ENCODE measurements around the gene GATAD2B.

The GATAD2B gene

DNA sequence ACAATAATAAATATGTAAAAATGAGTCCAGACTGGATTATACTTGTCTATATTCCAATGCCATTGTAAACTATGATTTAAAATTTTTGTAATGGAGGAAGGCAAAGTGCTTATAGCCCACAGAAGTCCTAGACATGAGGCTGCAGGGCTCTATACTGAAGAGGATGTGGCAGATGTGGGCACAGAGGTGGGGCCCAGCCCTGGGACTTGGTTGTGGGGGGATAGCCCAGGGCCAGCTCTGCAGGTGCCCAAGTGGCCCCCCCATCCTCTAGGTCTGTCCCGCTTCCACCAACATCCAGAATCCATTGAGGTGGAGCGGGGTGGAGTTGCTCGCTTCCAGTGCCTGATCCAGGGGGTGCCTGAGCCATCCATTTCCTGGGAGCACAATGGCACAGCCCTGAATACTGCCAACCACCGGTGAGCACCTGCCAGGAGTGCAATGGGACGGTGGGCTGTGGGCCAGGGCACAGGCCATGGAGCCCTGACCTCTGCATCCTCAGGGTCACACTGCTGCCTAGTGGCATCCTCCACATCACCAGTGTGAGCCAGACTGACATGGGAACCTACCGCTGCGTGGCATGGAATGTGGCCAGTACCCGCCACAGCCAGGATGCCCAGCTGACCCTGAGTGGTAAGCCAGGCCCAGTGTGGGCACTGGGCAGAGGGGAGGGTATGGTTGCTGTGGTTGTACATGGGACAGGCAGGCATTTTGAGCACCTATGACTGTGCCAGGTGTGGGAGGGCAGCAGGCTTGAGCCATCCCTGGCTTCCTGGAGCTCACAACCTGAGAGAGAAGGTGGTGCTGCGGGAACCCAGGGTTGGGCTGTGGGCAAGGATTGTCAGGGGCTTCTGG lies 126.6 kb downstream of the GATAD2B start:
- TF ChIP-seq GATA3 (IDR thresholded peaks at IDR 0.05; ENCODE audit: low read depth, low read length) (no peak), GATA2 (IDR thresholded peaks at IDR 0.05; ENCODE audit: low read depth, low read length) (no peak)

DNA sequence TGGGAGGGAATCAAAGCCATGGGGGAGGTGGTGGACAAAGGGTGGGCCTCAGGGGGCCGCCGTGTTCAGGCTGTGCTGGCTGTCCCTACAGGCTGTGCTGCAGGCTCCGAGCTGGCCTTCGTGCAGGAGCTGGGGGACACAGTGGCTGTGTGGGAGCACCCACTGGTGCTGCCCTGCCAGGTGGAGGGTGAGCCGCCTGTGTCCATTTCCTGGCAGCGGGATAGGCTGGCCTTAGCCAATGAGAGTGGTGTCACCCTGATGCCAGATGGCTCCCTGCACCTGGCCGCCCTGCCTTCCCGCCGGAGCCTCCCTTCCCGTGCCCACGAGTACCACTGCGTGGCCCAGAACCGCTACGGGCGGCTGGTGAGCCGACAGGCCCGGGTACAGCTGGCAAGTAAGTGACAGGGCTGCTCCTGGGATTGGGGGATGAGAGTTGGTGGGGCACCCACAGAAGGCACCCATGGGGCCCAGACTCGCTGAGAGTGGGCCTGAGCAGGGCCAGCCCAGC lies 127.4 kb downstream of the GATAD2B start:
- TF ChIP-seq GATA3 (IDR thresholded peaks at IDR 0.05; ENCODE audit: low read depth, low read length) (no peak), GATA2 (IDR thresholded peaks at IDR 0.05; ENCODE audit: low read depth, low read length) (no peak)

- no peak for TF ChIP-seq GATA3 (IDR thresholded peaks at IDR 0.05; ENCODE audit: low read depth, low read length)
- TF ChIP-seq GATA2 (IDR thresholded peaks at IDR 0.05; ENCODE audit: low read depth, low read length): no peak
Measured at GRCh38 chr1:153794624-153795329, 128.0 kb downstream of the GATAD2B start.

DNA sequence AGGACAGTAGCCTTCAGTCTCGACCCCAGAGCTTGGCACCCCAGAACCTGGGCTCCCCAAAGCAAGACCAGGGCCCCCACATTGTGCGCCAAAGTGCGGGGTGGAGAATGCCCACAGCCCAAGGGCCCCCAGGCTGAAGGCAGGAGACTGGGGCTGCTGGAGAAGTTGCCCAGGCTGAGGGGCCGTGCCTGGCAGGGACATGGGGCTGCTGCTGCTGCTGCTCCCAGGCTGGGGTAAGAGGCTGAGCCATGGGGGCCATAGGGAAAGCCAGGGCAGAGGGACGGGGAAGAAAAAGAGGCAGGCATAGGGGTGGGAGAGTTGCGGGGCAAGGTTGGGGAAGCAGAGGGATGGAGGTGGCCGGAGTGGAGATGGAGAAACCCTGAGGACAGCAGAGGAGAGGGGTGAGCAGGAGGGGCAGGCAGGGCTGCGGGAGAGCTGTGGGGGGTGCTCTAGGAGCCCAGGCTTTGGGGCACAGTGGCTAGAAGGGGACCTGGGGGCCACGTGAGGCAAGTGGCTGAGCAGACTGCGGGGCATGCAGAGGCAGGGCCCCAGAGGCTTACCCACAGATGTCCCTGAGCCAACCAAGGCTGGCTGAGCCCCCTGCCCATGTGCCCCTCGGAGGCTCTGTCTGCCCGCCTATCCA lies 128.7 kb downstream of the GATAD2B start:
- TF ChIP-seq GATA3 (IDR thresholded peaks at IDR 0.05; ENCODE audit: low read depth, low read length) (no peak), GATA2 (IDR thresholded peaks at IDR 0.05; ENCODE audit: low read depth, low read length) (no peak)

DNA sequence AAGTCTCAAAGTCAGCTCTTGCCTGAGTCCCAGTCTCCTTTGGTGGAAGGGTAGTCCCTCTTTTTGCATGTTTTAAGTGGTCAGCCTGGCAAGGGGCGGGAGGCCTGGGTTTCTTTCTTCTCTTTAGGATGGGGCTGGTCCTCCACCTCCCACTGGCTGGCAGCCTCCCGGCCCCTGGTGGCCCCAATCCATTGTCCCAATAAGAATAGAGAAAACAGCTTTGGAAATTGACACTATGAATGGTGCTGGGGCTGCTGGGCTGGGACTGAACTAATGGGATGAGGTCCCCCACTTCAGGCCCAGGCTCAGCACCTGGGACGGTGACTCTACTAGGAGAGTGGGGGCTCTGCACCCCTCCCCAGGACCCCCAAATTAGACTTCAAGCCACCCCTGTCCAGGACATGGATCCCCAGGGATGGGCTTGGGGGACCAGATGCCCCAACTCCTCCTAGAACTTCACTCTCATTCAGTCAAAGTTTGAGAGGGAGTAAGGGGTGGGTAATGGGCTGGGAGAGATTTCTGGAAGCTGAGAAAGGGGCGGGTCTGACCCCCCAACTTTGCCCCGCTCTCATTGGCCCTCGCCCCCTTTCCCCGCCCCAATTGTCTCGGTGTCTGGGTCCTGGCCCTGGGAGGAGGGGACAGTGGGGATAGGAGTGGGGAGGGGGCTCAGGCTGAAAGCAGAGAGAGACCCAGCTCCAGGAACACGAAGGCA lies 129.4 kb downstream of the GATAD2B start:
- TF ChIP-seq GATA2 (IDR thresholded peaks at IDR 0.05; ENCODE audit: low read depth, low read length): no peak
- no peak for TF ChIP-seq GATA3 (IDR thresholded peaks at IDR 0.05; ENCODE audit: low read depth, low read length)

GRCh38 chr1:153792631-153793041 lies 130.1 kb downstream of the GATAD2B start:
- TF ChIP-seq GATA3 (IDR thresholded peaks at IDR 0.05; ENCODE audit: low read depth, low read length) (no peak), GATA2 (IDR thresholded peaks at IDR 0.05; ENCODE audit: low read depth, low read length) (no peak)

DNA sequence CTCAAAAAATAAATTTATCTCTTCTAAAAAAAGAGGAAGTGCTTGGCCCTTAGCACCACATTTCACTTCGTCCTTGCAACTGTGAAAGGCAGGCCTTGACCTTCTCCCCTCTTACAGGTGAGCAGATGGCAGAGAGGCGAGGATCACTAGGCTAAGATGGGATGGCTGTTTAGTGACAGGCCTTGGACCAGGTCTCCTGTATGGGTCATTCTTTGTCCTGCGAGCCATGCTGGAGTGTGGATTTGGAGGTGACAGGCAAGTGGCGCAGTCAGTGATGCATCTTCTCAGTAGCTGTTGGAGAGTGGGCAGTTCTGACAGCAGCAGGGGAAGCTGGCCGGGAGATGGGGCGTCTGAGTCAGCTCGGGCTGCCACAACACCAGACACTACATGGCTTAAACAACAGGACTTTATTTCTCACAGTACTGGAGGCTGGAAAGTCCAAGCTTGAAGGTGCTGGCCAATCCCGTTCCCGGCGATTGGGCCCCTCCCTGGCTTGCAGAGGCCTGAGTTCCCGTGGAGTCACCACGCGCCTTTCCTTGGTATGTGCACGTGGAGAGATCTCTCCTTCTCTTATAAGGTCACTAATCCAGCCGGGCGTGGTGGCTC lies 131.0 kb downstream of the GATAD2B start:
- no peak for TF ChIP-seq GATA3 (IDR thresholded peaks at IDR 0.05; ENCODE audit: low read depth, low read length)
- no peak for TF ChIP-seq GATA2 (IDR thresholded peaks at IDR 0.05; ENCODE audit: low read depth, low read length)

GRCh38 chr1:153790966-153791647 lies 131.7 kb downstream of the GATAD2B start:
- TF ChIP-seq GATA3 (IDR thresholded peaks at IDR 0.05; ENCODE audit: low read depth, low read length) (no peak), GATA2 (IDR thresholded peaks at IDR 0.05; ENCODE audit: low read depth, low read length) (no peak)

- TF ChIP-seq GATA2 (IDR thresholded peaks at IDR 0.05; ENCODE audit: low read depth, low read length): no peak
- TF ChIP-seq GATA3 (IDR thresholded peaks at IDR 0.05; ENCODE audit: low read depth, low read length): no peak
Measured at GRCh38 chr1:153790313-153790965, 132.3 kb downstream of the GATAD2B start.

DNA sequence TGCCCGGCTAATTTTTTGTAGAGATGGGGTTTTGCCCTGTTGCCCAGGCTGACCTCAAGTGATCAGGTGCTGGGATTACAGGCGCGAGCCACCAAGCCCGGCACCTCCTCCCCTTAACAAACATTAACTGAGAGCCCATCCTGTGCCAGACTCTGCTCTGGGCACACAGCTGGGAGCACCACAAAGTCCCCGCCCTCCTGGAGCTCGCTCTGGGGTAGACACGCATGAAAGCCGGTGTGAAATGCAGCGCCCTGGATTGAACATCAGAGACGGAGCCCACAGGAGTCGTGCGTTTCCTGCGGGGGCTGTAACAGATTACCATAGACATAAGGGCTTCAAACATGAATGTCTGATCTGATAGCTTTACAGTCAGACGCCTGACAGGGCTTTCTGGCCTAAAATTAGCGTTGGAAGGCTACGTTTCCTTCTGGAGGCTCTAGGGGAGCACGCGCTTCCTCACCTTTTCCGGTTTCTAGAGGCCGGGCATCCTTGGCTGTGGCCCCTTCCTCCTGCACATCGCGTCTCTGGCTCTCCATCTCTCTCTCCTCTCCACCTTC lies 133.2 kb downstream of the GATAD2B start:
- TF ChIP-seq GATA2 (IDR thresholded peaks at IDR 0.05; ENCODE audit: low read depth, low read length) (no peak), GATA3 (IDR thresholded peaks at IDR 0.05; ENCODE audit: low read depth, low read length) (no peak)

DNA sequence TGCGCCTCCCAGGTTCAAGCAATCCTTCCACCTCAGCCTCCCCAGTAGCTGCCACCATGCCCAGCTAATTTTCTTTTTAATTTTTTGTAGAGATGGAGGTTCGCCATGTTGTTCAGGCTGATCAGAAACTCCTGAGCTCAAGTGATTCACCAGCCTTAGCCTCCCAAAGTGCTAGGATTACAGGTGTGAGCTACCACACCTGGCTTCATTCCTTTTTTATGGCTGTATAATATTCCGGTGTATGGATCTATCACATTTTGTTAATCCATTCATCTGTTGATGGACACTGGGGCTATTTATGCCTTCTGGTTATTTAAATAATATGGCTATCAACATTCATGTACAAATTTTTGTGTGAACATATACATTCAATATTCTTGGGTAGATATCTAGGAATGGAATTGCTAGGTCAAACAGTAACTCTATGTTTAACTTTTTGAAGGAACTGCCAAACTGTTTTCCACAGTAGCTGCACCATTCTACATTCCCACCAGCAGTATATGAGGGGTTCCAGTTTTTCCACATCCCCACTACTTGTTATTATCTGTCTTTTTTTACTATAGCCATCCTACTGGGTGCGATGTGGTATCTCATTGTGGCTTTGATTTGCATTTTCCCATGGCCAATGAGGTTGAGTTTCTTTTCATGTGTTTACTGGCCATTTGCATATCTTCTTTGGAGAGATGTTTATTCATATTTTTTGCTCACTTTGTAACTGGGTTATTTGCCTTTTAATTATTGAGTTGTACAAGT lies 136.6 kb downstream of the GATAD2B start:
- TF ChIP-seq GATA2 (IDR thresholded peaks at IDR 0.05; ENCODE audit: low read depth, low read length): no peak
- no peak for TF ChIP-seq GATA3 (IDR thresholded peaks at IDR 0.05; ENCODE audit: low read depth, low read length)
